Right lung (tissue), 5 donors: Measurements from ENCODE around the gene TRAM2. TPM values are rescaled to one million over a fixed set of nuclear protein-coding genes. Genes with fewer than 3 reads are reported as not detected.

Source experiments
- DNase-seq, 2 donors: peaks; one replicate each; pipeline ENCODE4 v3.0.0-alpha.2; 2013
- polyA plus RNA-seq, 5 donors: library from polyadenylated mRNA; unstranded; fragments of 120-200 nt; gene quantifications; one replicate each; pipeline versions ENCODE4 v1.2.1 to v1.2.3, GENCODE V29; 2013; ENCODE audit warnings: inconsistent platforms in 1 of 5, low replicate concordance in 1 of 5; ENCODE audit not compliant: insufficient read length in 5 of 5, insufficient read depth in 1 of 5

Gene TRAM2
- polyA plus RNA-seq, 5 donors, result 22.1 to 28.4 (median 23.9) TPM

DNA sequence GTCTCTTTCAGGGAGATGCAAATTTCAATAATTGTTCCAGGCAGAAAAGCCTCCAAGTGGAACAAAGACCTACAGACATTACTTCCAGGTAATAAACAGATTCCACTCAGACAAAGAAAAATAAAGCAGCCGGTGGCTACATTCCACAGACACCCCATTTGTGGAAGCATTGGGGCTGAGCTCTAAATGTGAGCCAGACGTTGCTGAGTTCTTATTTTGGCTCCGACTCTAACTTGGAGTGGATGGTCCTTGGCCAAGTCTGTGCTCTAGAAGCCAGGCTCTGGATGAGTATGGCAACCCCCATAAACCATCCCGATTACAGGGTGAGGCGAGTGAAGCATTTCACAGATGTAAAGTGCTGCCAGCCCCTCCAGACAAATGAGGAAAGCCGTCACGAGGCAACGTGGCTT is 6.6 kb downstream of the TRAM2 start:
- DNase-seq, result peak in 1 of 2 donors; percentile 31

GRCh38 chr6:52568320-52568719 is 8.5 kb downstream of the TRAM2 start:
- no peak for DNase-seq

GRCh38 chr6:52566853-52567279 is 10.0 kb downstream of the TRAM2 start:
- DNase-seq, result no peak

DNA sequence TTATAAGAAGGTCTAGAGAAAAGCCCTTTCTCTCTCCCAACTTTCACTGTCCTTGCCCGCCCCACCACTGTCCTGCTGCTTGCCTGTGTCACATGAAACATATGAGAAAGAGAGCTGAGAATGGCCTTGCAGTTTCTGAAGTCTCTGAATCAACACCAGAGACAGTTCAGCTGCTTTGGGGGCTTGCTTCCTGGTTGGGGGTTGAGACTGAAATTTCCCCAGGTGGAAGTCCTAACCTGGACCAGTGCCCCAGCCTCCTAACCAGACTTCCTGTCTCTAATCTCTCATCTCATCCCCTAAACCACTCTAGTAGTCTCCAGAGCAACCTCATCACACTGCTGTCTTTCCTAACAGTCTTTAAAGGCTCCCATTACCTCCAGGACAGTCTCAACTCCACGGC is 10.7 kb downstream of the TRAM2 start:
- DNase-seq, result no peak

DNA sequence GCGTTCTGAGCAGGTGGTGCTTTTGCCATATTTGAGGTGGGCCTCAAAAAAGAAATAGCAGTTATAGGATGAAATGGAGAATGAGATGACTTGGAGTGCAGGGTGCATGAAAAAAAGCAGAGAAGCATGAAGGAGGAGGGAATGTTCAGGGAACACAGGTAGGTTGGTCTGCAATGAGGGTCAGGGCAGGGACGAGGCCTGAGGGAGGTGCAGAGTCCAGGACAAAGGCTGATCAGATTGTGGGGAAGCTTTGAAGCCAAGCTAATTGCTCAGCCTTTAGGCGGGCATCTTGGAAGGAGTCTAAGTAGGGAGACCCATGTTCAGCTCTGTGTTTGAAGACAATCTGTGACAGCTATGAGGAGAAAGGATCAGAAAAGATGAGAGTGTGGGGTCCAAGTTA is 12.0 kb downstream of the TRAM2 start:
- no peak for DNase-seq

DNA sequence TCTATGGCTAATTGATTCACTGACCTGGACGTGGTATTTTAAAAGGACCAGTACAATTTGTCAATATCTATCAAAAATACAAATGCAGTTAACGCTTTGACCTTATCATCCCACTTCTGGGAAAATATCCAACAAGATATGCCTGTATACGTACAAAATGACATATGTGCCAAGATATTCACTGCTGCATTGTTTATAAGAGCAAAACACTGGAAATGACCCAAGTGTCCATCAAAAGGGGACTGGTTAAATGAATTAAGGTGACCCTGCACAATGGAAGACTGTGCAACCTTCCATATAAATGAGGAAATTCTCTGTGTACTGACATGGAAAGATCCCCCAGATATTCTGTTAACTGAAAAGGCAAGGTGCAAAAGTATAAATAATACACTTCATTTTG is 13.9 kb downstream of the TRAM2 start:
- DNase-seq, result no peak

GRCh38 chr6:52560462-52560861 is 16.4 kb downstream of the TRAM2 start:
- DNase-seq, result no peak

DNA sequence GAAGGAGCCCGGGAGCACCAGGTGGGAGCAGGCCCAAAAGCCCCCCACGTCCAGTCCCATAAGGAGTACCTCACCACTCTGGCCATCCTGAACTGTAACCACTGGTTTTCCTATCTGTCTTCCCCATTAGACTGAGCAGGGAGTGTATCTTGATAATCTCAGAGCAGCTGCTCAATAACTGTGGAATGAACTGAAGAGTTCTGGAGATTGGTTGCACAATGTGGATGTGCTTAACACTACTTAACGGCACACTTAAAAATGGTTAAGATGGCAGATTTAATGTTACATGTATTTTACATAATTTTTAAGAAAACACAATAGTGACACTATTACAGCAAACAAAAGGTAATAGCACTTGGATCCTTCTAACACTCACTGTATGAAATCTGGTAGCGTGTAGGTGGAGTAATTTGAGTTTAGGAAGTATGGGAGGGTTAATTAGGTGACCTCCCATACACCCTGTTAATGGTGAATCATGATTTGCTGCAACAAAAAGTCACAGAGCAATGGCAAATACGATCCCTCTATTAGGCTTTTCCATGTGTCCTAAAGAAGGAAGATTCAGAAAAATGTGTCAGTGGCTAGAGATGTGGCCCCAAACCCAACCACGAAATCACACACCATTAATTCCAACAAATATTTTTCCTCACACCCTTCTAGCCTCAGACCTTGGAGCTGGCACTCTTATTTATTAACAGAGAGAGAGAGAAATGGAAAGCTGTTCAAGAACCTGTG is 18.4 kb downstream of the TRAM2 start:
- DNase-seq, result no peak

- DNase-seq, result no peak
Observed at GRCh38 chr6:52557389-52558265, 19.2 kb downstream of the TRAM2 start.

- DNase-seq, result no peak
Observed at GRCh38 chr6:52555518-52556233, 21.2 kb downstream of the TRAM2 start.

GRCh38 chr6:52554684-52555280 is 22.1 kb downstream of the TRAM2 start:
- DNase-seq, result no peak

DNA sequence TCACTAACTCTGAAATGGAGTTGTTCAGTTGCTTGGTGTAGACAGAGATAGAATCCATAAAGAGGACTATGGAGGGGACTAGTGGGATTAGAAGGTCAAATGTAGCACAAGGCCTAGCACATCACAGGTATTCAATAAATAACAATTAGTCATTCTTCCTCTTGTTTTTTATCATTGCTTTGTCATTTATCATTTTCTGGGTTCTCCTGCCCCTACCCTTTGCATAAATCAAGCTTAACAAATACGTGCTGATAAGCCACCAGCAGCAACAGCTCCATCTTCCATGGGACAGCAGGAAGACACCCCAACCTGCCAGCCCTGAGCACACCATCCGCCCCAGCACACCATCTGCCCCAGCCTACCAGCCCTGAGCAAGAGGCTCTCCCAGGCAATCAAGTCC is 23.1 kb downstream of the TRAM2 start:
- DNase-seq, result no peak

- no peak for DNase-seq
Observed at GRCh38 chr6:52553158-52553557, 23.7 kb downstream of the TRAM2 start.

GRCh38 chr6:52552278-52552643 is 24.6 kb downstream of the TRAM2 start:
- DNase-seq, result no peak

DNA sequence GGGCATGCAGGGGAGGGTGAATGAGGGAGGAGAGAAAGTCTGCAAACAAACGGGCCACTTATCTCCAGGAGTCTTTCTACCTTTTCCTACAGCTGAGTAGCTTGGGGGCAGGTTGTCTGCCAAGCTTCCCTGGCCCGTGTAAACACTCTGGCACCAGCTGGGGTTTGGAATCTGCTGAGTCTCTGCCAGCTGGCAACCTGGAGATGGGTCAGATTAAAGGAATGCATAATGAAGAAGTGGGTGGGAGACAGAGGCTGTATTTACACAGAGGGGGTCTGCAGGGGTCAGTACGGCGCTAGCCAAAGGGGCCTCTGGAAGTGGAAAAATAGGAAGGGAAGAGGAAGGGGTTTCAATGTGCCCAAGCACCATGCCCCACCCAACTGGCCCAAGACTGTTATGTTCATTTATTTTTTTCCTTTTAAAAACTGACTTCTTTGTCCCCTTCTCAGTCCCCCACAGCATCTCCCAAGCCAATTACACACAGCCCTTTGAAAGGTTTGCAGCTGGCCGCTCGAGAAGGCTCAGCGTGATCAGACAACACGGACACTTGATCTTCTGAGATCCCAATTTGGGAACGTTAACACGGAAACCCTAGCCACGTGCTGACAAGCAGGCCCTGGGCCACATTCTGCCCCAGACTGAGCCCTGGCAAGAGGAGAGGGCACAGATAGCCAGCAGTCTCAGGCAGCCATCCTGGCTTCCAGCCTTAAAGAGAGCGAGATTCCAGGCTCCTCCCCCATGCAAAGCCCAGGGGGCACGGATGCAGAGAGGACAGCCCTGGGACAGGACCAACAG is 25.2 kb downstream of the TRAM2 start:
- peak; percentile 57 to 63 for DNase-seq

GRCh38 chr6:52550870-52551269 is 26.0 kb downstream of the TRAM2 start:
- no peak for DNase-seq

- no peak for DNase-seq
Observed at GRCh38 chr6:52550014-52550575, 26.8 kb downstream of the TRAM2 start.

DNA sequence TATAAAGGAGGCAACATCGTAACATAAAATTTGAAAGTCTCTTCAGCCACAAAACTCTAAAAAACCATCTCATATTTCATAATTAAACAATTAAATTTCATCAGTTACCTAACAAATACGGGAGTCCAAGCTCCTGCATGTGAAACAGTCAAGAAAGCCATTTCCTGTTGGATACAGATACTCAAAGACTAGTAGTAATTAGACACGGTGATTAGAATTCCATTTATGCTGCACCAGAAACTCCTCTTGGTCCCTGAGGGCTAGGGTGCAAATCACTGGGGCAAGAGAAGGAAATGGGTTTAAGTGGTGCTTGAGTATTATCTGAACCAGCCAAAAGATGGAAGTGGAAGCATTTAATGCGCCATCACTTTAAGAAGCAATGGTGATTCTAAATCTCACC is 27.4 kb downstream of the TRAM2 start:
- DNase-seq, result no peak

DNA sequence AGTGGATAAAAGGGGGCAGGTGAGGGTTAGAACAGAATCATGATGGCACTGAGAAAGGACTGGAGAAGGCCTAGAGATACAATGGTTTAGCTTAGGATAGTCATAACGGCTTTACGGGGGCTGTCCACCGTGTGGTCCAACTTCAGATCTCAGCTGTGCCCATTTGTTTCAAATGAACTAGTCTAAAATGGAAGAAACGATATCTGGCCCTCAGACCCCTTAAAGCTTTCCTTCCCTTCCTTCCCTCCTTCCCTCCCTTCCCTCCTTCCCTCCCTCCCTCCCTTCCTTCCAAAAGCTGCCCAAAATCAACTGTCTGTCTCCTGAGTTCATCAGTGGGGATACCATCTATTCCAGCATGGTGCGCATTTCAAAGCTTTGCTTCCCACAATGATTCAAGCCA is 27.9 kb downstream of the TRAM2 start:
- DNase-seq, result no peak

GRCh38 chr6:52548353-52548713 is 28.5 kb downstream of the TRAM2 start:
- no peak for DNase-seq
